Stimulated activated effector memory CD8-positive, alpha-beta T cell treated with anti-CD3 and anti-CD28 coated beads, Interleukin-12 subunit alpha, Interleukin-12 subunit beta, amount 100 ng/mL, for 72 hours (primary cell): ENCODE data around the gene PISD.
A peak's percentile ranks its signal among the peaks of the same experiment; 100 is the strongest.
"Not testable (repeated sequence)": the region's sequence is repeated elsewhere in the genome, so short reads cannot be mapped to it uniquely, and the experiment has no call there.

Experiments
- ATAC-seq: fragments of 150-1000 bp; cut with Tn5 transposase; 2 replicates; pipeline ENCODE4 v1.10.0; 2021
- DNase-seq, 2 donors: peaks; one replicate each; pipeline ENCODE4 v3.0.0; 2021 to 2022; ENCODE audit warnings: low spot score in 2 of 2
- H3K27ac Mint-ChIP-seq: one replicate; pipeline ENCODE4 v1.8.0; 2022; ENCODE audit warnings: mild to moderate bottlenecking, mixed read lengths
- H3K36me3 Mint-ChIP-seq: one replicate; pipeline ENCODE4 v1.8.0; 2022; ENCODE audit warnings: mild to moderate bottlenecking, mixed read lengths
- H3K4me1 Mint-ChIP-seq: one replicate; pipeline ENCODE4 v1.8.0; 2022; ENCODE audit warnings: mixed read lengths
- H3K4me3 Mint-ChIP-seq: one replicate; pipeline ENCODE4 v1.8.0; 2022; ENCODE audit warnings: mild to moderate bottlenecking, mixed read lengths
- H3K9me3 Mint-ChIP-seq: one replicate; pipeline ENCODE4 v1.8.0; 2022; ENCODE audit warnings: mixed read lengths

The PISD gene

GRCh38 chr22:31661851-31662667 is at the start of gene PISD:
Gene PISD (minus strand): TSS chr22:31662215. CDS start chr22:31662208, 7 bp downstream.
- peak within 1 kb of the TSS; percentile 97 for H3K4me3 Mint-ChIP-seq
- peak within 1 kb of the TSS; percentile 98 for H3K27ac Mint-ChIP-seq
- no peaks in the 10 kb centered on the region for H3K9me3 Mint-ChIP-seq
- peaks cover 44% of the 10 kb centered on the region for H3K4me1 Mint-ChIP-seq
- ATAC-seq (peak; percentile 88), DNase-seq (peak; percentile 96 to 98)
- peaks cover 20% of the 10 kb centered on the region for H3K36me3 Mint-ChIP-seq

GRCh38 chr22:31711226-31711625 is 49.2 kb upstream of the PISD start:
- not testable (repeated sequence) for ATAC-seq, DNase-seq, H3K9me3 Mint-ChIP-seq, H3K27ac Mint-ChIP-seq, H3K4me3 Mint-ChIP-seq, H3K4me1 Mint-ChIP-seq
- H3K36me3 Mint-ChIP-seq = peaks cover 98% of the 10 kb centered on the region

GRCh38 chr22:31707519-31707918 is 45.5 kb upstream of the PISD start:
- no peak overlapping the region for H3K27ac Mint-ChIP-seq
- H3K4me3 Mint-ChIP-seq = no peak overlapping the region
- peaks cover 98% of the 10 kb centered on the region for H3K36me3 Mint-ChIP-seq

GRCh38 chr22:31695423-31695822 is 33.4 kb upstream of the PISD start:
- H3K9me3 Mint-ChIP-seq = no peaks in the 10 kb centered on the region
- H3K27ac Mint-ChIP-seq = no peak overlapping the region
- peaks cover 100% of the 10 kb centered on the region for H3K36me3 Mint-ChIP-seq
- DNase-seq (no peak), ATAC-seq (no peak)
- H3K4me1 Mint-ChIP-seq = peaks cover 16% of the 10 kb centered on the region
- H3K4me3 Mint-ChIP-seq = no peak overlapping the region

More at GRCh38 chr22:31707519-31707918, 45.5 kb upstream of the PISD start:
- no peak for ATAC-seq
- DNase-seq = no peak
- peaks cover 5% of the 10 kb centered on the region for H3K4me1 Mint-ChIP-seq
- no peaks in the 10 kb centered on the region for H3K9me3 Mint-ChIP-seq

GRCh38 chr22:31694046-31694445 is 32.0 kb upstream of the PISD start:
- H3K4me3 Mint-ChIP-seq, DNase-seq, H3K27ac Mint-ChIP-seq, H3K9me3 Mint-ChIP-seq, ATAC-seq: not testable (repeated sequence)
- peaks cover 16% of the 10 kb centered on the region for H3K4me1 Mint-ChIP-seq
- H3K36me3 Mint-ChIP-seq = peaks cover 100% of the 10 kb centered on the region

GRCh38 chr22:31692186-31692886 is 30.3 kb upstream of the PISD start:
- Mint-ChIP-seq H3K4me3 (no peak overlapping the region), H3K27ac (peak overlapping the region; percentile 65), H3K36me3 (peaks cover 100% of the 10 kb centered on the region), H3K9me3 (no peaks in the 10 kb centered on the region), H3K4me1 (peaks cover 16% of the 10 kb centered on the region)
- peak; percentile 93 for ATAC-seq
- DNase-seq = no peak

- Mint-ChIP-seq H3K36me3 (peaks cover 100% of the 10 kb centered on the region), H3K27ac (no peak overlapping the region), H3K4me3 (no peak overlapping the region), H3K4me1 (peaks cover 16% of the 10 kb centered on the region), H3K9me3 (no peaks in the 10 kb centered on the region)
- no peak for DNase-seq
- ATAC-seq = peak; percentile 34
These were observed 29.4 kb upstream of the PISD start for GRCh38 chr22:31691408-31691807.

GRCh38 chr22:31683181-31684105 is 21.4 kb upstream of the PISD start:
- Mint-ChIP-seq H3K27ac (peak overlapping the region; percentile 64), H3K4me1 (peaks cover 6% of the 10 kb centered on the region), H3K4me3 (no peak overlapping the region), H3K9me3 (no peaks in the 10 kb centered on the region), H3K36me3 (peaks cover 59% of the 10 kb centered on the region)
- DNase-seq (no peak), ATAC-seq (no peak)

GRCh38 chr22:31682751-31683150 is 20.7 kb upstream of the PISD start:
- H3K4me3 Mint-ChIP-seq = no peak overlapping the region
- H3K27ac Mint-ChIP-seq = peak overlapping the region; percentile 64
- ATAC-seq (no peak), DNase-seq (no peak)
- H3K9me3 Mint-ChIP-seq = no peaks in the 10 kb centered on the region
- H3K36me3 Mint-ChIP-seq = peaks cover 52% of the 10 kb centered on the region
- peaks cover 6% of the 10 kb centered on the region for H3K4me1 Mint-ChIP-seq

- no peak overlapping the region for H3K4me3 Mint-ChIP-seq
- no peak overlapping the region for H3K27ac Mint-ChIP-seq
- H3K4me1 Mint-ChIP-seq = peaks cover 11% of the 10 kb centered on the region
- H3K9me3 Mint-ChIP-seq = no peaks in the 10 kb centered on the region
- ATAC-seq (no peak), DNase-seq (no peak)
- H3K36me3 Mint-ChIP-seq = peaks cover 41% of the 10 kb centered on the region
These were observed 19.6 kb upstream of the PISD start for GRCh38 chr22:31681349-31682345.

GRCh38 chr22:31680861-31681341 is 18.9 kb upstream of the PISD start:
- ATAC-seq = no peak
- Mint-ChIP-seq H3K4me1 (peaks cover 18% of the 10 kb centered on the region), H3K27ac (no peak overlapping the region), H3K9me3 (no peaks in the 10 kb centered on the region), H3K36me3 (peaks cover 34% of the 10 kb centered on the region), H3K4me3 (no peak overlapping the region)
- no peak for DNase-seq

GRCh38 chr22:31678748-31679147 is 16.7 kb upstream of the PISD start:
- no peak overlapping the region for H3K27ac Mint-ChIP-seq
- DNase-seq = no peak
- peaks cover 12% of the 10 kb centered on the region for H3K36me3 Mint-ChIP-seq
- H3K9me3 Mint-ChIP-seq = no peaks in the 10 kb centered on the region
- no peak for ATAC-seq
- H3K4me1 Mint-ChIP-seq = peaks cover 19% of the 10 kb centered on the region
- no peak overlapping the region for H3K4me3 Mint-ChIP-seq

- H3K4me1 Mint-ChIP-seq = peaks cover 19% of the 10 kb centered on the region
- peak overlapping the region; percentile 90 for H3K27ac Mint-ChIP-seq
- no peaks in the 10 kb centered on the region for H3K9me3 Mint-ChIP-seq
- peak; percentile 100 for ATAC-seq
- DNase-seq = peak; percentile 76 to 93
- peak overlapping the region; percentile 90 for H3K4me3 Mint-ChIP-seq
- peaks cover 1% of the 10 kb centered on the region for H3K36me3 Mint-ChIP-seq
These were observed 14.7 kb upstream of the PISD start for GRCh38 chr22:31676700-31677099.

- H3K4me1 Mint-ChIP-seq = peaks cover 13% of the 10 kb centered on the region
These were observed 12.2 kb upstream of the PISD start for GRCh38 chr22:31674219-31674618.

More at GRCh38 chr22:31674219-31674618, 12.2 kb upstream of the PISD start:
- not testable (repeated sequence) for H3K27ac Mint-ChIP-seq, H3K9me3 Mint-ChIP-seq, H3K36me3 Mint-ChIP-seq, ATAC-seq, H3K4me3 Mint-ChIP-seq, DNase-seq
